ENCODE measurements around the gene KRT77.

Gene KRT77

GRCh38 chr12:52648012-52648550, 55.2 kb downstream of the KRT77 start:
- TF ChIP-seq EZH2phosphoT487 (IDR thresholded peaks at IDR 0.05; ENCODE audit: low read length) (no peak), EZH2 (optimal IDR thresholded peaks at IDR 0.05; ENCODE audit: low read depth, low read length) (no peak), CTCF (IDR thresholded peaks at IDR 0.05; ENCODE audit: low read length) (no peak)
- Histone ChIP-seq H3K27ac (ENCODE audit: low read length) (no peak overlapping the region), H3K9me2 (replicated peaks; ENCODE audit: insufficient read depth, low read length) (no peaks in the 10 kb centered on the region), H3F3A (ENCODE audit: insufficient read depth, low read length) (no peaks in the 10 kb centered on the region), H3K27me3 (replicated peaks; ENCODE audit: insufficient read depth, low read length) (peaks cover 43% of the 10 kb centered on the region), H3K79me2 (ENCODE audit: low read length) (no peaks in the 10 kb centered on the region), H3K4me3 (ENCODE audit: low read length) (no peak overlapping the region), H3K4me2 (ENCODE audit: low read depth, low read length) (no peak overlapping the region), H3K9ac (ENCODE audit: low read length) (no peak overlapping the region), H3K4me1 (ENCODE audit: low read length) (no peaks in the 10 kb centered on the region), H3K36me3 (replicated peaks; ENCODE audit: insufficient read depth, low read length) (no peaks in the 10 kb centered on the region), H2AFZ (ENCODE audit: low read length) (no peak overlapping the region), H3K9me3 (replicated peaks; ENCODE audit: insufficient read depth, low read length) (no peaks in the 10 kb centered on the region), H4K20me1 (ENCODE audit: insufficient read depth, low read length) (no peaks in the 10 kb centered on the region)
- DNase-seq, result no peak

- H3K4me2 ChIP-seq (ENCODE audit: low read depth, low read length), result no peak overlapping the region
- TF ChIP-seq EZH2phosphoT487 (IDR thresholded peaks at IDR 0.05; ENCODE audit: low read length), result no peak
- TF ChIP-seq CTCF (IDR thresholded peaks at IDR 0.05; ENCODE audit: low read length), result no peak
- no peak for TF ChIP-seq EZH2 (optimal IDR thresholded peaks at IDR 0.05; ENCODE audit: low read depth, low read length)
- no peaks in the 10 kb centered on the region for H3K9me2 ChIP-seq (replicated peaks; ENCODE audit: insufficient read depth, low read length)
- H3K79me2 ChIP-seq (ENCODE audit: low read length), result no peaks in the 10 kb centered on the region
- no peaks in the 10 kb centered on the region for H4K20me1 ChIP-seq (ENCODE audit: insufficient read depth, low read length)
- no peak overlapping the region for H2AFZ ChIP-seq (ENCODE audit: low read length)
- peaks cover 40% of the 10 kb centered on the region for H3K27me3 ChIP-seq (replicated peaks; ENCODE audit: insufficient read depth, low read length)
- H3K36me3 ChIP-seq (replicated peaks; ENCODE audit: insufficient read depth, low read length), result no peaks in the 10 kb centered on the region
- H3F3A ChIP-seq (ENCODE audit: insufficient read depth, low read length), result no peaks in the 10 kb centered on the region
- H3K9ac ChIP-seq (ENCODE audit: low read length), result no peak overlapping the region
- H3K9me3 ChIP-seq (replicated peaks; ENCODE audit: insufficient read depth, low read length), result no peaks in the 10 kb centered on the region
- no peaks in the 10 kb centered on the region for H3K4me1 ChIP-seq (ENCODE audit: low read length)
- H3K4me3 ChIP-seq (ENCODE audit: low read length), result no peak overlapping the region
- no peak for DNase-seq
- no peak overlapping the region for H3K27ac ChIP-seq (ENCODE audit: low read length)
Observed at GRCh38 chr12:52647601-52648000, 55.7 kb downstream of the KRT77 start.

- H4K20me1 ChIP-seq (ENCODE audit: insufficient read depth, low read length), result no peaks in the 10 kb centered on the region
- H3F3A ChIP-seq (ENCODE audit: insufficient read depth, low read length), result no peaks in the 10 kb centered on the region
- H3K9ac ChIP-seq (ENCODE audit: low read length), result no peak overlapping the region
- no peaks in the 10 kb centered on the region for H3K4me1 ChIP-seq (ENCODE audit: low read length)
- no peak overlapping the region for H3K4me3 ChIP-seq (ENCODE audit: low read length)
- H2AFZ ChIP-seq (ENCODE audit: low read length), result no peak overlapping the region
- H3K4me2 ChIP-seq (ENCODE audit: low read depth, low read length), result no peak overlapping the region
- no peaks in the 10 kb centered on the region for H3K36me3 ChIP-seq (replicated peaks; ENCODE audit: insufficient read depth, low read length)
- no peaks in the 10 kb centered on the region for H3K79me2 ChIP-seq (ENCODE audit: low read length)
- no peak for DNase-seq
- H3K9me3 ChIP-seq (replicated peaks; ENCODE audit: insufficient read depth, low read length), result no peaks in the 10 kb centered on the region
- H3K27me3 ChIP-seq (replicated peaks; ENCODE audit: insufficient read depth, low read length), result peaks cover 32% of the 10 kb centered on the region
- no peaks in the 10 kb centered on the region for H3K9me2 ChIP-seq (replicated peaks; ENCODE audit: insufficient read depth, low read length)
- TF ChIP-seq EZH2phosphoT487 (IDR thresholded peaks at IDR 0.05; ENCODE audit: low read length), result no peak
- H3K27ac ChIP-seq (ENCODE audit: low read length), result no peak overlapping the region
Observed at GRCh38 chr12:52646613-52647012, 56.7 kb downstream of the KRT77 start.

GRCh38 chr12:52645982-52646381, 57.3 kb downstream of the KRT77 start:
- no peak overlapping the region for H3K4me2 ChIP-seq (ENCODE audit: low read depth, low read length)
- no peak for DNase-seq
- H3K9me2 ChIP-seq (replicated peaks; ENCODE audit: insufficient read depth, low read length), result no peaks in the 10 kb centered on the region
- H3K4me1 ChIP-seq (ENCODE audit: low read length), result no peaks in the 10 kb centered on the region
- no peaks in the 10 kb centered on the region for H3K36me3 ChIP-seq (replicated peaks; ENCODE audit: insufficient read depth, low read length)
- H3K4me3 ChIP-seq (ENCODE audit: low read length), result no peak overlapping the region
- H4K20me1 ChIP-seq (ENCODE audit: insufficient read depth, low read length), result no peaks in the 10 kb centered on the region
- no peak overlapping the region for H2AFZ ChIP-seq (ENCODE audit: low read length)
- H3K79me2 ChIP-seq (ENCODE audit: low read length), result no peaks in the 10 kb centered on the region
- no peak overlapping the region for H3K9ac ChIP-seq (ENCODE audit: low read length)
- no peaks in the 10 kb centered on the region for H3K9me3 ChIP-seq (replicated peaks; ENCODE audit: insufficient read depth, low read length)
- H3K27ac ChIP-seq (ENCODE audit: low read length), result no peak overlapping the region
- H3F3A ChIP-seq (ENCODE audit: insufficient read depth, low read length), result no peaks in the 10 kb centered on the region
- H3K27me3 ChIP-seq (replicated peaks; ENCODE audit: insufficient read depth, low read length), result peaks cover 36% of the 10 kb centered on the region
- TF ChIP-seq CTCF (IDR thresholded peaks at IDR 0.05; ENCODE audit: low read length), result no peak
- no peak for TF ChIP-seq EZH2 (optimal IDR thresholded peaks at IDR 0.05; ENCODE audit: low read depth, low read length)
- no peak for TF ChIP-seq EZH2phosphoT487 (IDR thresholded peaks at IDR 0.05; ENCODE audit: low read length)
